ENCODE results near the gene HES4.
"Not testable (repeated sequence)": the region's sequence is repeated elsewhere in the genome, so short reads cannot be mapped to it uniquely, and the experiment has no call there.

HES4 gene

DNA sequence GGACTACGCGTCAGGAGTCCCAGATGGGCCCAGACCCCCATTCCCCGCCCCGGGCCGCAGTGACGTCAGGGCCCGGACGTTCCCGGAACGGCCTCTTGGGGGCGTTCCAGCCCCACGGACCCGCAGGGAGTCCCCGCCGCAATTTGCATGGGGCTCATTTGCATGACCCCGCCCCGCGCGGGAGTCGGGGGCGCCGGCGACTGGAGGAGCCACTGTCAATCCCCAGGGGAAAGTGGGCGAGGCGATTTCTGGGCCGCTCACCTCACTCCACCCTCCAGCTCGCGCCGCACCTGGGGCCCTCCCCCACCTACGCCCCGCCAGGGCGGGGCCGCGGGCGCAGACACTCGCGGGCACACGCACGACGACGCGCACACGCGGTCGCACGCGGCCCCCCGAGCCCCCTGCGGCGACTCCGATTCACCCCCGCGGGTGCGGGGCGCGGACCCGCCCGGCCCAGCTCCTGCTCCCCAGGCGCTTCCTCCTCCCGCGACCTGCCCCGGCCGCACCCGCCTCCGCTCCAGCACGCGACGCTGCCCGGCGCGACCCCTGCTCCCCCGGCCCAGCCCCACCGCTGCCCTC, 33.2 kb upstream of the HES4 start:
- FAIRE-seq: no peak

DNA sequence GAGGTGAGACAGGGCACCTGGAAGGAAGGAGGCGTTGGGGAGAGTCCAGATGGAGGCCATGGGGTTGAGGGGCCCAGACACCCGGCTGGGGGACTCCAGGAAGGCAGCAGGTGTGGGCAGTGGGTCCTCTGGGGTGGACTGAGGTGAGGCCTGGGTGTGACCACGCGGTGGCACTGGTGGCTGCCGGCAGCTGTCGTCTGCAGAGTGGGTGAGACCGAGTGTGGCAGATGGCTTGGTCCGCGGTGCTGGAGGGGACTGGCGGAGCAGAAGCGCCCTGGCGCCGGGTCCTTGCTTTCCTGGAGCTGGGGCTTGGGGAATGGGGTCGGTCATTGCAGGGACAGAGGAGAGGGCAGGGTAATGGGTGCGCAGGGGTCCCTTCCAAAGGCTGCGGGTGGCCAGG, 32.5 kb upstream of the HES4 start:
- no peak for FAIRE-seq

DNA sequence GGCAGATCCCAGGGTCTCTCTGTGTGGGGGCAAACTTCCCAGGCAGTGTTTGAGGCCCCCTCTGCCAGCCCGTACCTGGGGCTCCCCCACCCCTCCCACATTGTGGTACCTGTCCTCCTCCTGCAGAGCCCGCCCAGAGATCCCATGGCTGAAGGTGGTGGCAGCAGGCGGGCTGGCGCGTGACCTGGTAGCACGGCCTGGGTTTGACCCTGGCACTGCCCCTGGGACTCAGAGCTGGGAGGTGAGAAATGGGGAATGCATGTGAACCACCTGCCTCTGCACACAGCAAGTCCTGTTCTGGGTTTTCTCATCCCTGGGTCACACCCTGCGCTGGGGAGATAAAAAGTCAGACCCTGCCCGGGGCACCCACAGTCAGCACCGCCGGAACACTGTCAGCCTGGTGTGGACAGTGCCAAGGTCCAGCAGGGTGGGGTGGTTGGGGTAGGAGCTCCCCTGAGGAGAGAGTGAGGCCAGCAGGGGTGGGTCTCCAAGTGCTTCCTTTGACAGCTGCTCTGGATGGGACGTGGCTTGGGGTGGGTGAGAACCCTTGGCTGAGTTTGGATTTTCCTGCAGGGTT, 31.9 kb upstream of the HES4 start:
- no peak for FAIRE-seq

DNA sequence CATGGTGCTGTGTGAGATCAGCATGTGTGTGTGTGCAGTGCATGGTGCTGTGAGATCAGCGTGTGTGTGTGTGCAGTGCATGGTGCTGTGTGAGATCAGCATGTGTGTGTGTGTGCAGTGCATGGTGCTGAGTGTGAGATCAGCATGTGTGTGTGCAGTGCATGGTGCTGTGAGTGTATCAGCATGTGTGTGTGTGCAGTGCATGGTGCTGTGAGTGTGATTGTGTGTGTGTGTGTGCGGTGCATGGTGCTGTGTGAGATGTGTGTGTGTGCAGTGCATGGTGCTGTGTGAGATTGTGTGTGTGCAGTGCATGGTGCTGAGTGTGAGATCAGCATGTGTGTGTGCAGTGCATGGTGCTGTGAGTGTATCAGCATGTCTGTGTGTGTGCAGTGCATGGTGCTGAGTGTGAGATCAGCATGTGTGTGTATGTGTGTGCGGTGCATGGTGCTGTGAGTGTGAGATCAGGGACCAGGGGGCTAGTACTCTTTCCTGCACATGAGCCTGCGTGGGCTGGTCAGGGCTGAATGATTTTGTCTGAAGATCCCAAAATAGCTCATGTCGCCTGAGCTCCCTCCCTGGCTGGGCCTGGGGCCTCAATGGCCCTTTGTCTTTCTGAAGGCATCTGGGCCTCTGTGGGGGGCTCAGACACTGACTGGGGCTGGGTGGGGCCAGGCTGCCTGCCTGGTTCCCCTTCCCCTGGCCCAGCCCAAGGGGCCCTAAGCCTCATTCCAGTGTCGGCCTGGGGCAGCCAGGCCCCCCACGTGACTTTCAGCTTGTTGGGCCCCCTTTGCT, 31.2 kb upstream of the HES4 start:
- not testable (repeated sequence) for FAIRE-seq

DNA sequence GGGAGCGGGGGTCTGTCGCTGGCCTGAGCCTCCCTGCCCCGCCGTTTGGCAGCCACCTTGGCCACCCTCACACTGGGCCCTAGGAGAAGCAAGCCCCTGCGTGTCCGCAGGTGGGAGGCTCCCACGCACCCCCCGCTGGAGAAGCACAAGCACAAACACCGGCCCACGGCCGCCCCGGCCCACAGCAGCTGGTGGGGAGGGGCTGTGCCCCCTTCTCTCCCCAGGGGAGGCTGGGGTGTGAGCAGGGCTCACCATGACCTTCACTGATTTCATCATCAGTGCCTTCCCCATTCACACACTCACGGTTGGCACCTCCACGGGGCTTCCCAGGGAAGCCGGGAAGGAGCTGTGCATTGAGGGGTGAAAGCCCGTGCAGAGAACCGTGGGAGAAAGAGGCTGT, 27.9 kb upstream of the HES4 start:
- no peak for FAIRE-seq

DNA sequence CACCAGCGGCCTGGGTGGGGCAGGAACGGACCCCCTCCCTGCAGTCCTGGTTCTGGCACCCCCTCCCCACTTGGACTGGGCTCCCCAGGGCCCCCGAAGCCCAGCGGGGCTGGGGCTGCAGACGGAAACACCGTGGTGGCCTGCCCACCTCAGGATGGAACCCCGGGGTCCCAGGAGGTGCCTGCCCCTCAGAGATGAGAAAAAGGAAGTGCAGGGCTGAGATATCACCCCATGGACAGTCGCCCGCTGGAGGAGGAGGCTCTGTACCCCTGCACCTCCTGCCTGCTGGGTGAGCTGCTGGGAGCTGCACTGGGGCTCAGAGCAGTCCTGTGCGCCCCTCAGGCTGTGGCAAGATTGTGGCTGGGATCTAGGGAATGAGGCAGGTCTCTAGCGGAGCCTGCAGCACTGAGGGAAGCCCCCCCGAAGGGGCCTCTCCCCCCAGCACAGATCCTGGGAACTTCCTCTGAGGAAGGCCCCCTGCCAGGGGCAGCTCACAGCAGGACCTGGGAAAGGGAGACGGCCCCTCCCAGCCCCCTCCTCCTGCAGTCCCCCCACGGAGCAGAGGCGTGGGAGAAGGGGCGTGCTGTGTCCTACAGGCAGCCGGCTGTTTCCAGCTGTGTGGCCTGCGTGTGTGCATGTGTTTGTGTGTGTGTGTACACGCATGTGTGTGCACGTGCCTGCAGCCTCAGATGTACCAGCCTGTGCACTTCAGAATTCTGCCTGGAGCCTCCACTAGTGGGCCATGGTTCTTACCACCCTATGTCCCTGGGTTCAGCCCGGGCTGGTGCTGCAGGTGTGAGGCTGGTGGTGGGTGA, 26.9 kb upstream of the HES4 start:
- no peak for FAIRE-seq

DNA sequence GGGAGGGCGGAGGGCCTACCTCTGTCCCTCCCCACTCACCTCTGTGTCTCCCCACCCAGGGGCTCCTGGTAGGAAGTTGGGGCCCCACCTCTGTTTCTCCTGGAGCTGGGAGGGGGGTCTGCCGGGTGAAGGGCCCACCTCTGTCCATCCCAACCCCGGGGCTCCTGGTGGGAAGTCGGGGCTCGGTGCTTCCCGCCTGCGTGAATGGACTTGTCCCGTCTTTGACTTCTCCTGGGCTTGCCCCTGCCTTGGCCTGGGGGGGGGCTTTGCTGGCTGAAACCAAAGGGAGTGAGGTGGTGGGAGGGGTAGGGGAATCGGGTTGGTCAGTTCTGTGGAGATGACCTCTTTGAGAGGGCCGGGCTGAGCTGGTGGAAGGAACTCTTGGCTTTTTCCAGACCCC, 25.8 kb upstream of the HES4 start:
- no peak for FAIRE-seq

DNA sequence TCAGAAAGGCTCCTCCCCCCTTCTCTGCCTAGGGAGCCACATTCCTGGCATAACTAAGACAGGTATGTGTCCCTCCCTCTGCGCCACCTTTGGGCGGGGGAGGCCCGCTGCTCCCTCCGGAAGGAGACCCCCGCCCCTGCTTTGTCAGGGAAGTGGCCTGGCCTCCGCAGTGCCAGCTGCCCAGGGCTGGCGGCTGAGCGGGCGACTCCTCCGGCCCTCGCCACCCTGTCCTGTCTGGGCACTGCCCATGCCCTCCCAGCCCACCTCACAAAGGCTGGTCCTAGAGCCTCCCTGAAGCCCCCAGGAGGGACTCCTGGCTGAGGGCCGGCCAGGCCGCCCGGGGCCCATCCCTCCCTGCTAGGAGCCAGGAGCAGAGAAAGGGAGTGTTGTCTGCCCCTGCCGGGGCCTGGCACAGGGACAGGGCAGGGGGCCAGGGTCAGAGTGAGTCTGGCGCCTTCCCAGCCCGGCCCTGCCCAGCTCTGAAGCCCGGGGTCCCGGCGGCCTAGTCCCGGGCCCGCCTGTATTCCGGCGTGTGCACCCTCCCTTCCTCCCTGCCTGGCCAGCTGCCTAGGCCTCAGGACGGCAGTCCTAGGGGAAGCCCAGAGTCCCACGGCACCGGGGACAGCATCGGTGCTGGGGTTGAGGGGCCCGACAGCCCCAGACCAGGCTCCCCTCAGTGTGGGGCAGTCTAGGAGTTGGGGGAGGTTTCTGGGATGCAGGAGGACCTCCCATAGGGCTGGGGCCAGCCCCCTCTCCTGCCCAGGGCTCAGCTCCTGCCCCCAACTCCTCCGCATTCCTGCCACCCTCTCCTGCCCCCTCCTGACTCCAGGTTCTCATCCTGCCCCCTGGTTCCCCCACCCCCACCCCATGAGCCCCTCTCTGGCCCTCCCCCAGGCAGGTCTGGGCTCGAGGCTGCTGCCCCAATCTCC, 25.1 kb upstream of the HES4 start:
- FAIRE-seq: no peak

GRCh38 chr1:1024149-1024770, 24.4 kb upstream of the HES4 start:
- no peak for FAIRE-seq

GRCh38 chr1:1023700-1024099, 23.8 kb upstream of the HES4 start:
- FAIRE-seq: no peak

DNA sequence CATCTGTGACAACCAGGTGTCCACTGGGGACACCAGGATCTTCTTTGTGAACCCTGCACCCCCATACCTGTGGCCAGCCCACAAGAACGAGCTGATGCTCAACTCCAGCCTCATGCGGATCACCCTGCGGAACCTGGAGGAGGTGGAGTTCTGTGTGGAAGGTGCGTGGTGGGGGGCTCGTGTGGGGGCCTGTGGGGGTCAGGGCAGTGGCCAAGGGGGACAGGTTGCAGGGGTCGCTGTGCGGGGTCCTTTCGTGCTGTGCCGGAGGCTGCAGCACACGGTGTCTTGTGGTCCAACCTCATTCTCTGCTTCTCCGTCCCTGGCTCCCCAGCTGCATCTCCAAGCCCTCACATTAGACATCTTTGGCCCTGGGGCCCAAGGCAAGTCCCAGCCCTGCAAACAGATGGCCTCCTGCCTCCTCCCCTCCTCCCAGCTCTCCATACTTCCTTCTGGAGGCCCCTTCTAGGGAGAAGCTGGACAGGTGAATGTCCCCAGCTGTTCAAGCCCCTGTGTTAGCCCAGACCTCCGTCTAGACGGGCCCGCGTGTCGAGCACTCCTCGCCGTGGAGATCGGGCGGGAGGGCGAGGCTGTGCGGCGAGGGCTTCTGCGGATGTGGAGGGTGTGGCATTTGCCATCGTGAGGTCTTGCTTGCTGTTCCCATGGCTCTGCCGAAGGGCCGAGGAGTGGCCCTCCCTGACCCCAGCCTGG, 22.6 kb upstream of the HES4 start:
- no peak for FAIRE-seq

DNA sequence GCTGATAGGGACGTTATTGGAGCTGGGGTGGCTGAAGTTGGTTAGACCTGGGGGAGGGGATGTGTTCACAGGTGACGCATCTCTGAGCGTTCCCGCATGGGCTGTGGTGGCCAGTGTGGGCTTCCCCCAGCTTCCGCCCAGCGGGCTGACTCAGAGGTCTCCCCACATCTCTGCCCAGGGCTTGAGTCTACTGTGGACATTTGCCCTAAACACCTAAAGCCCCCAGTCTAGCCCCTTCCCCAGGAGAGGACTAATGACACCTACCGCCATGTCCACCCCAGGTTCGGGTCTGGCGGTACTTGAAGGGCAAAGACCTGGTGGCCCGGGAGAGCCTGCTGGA, 22.0 kb upstream of the HES4 start:
- FAIRE-seq: no peak

- no peak for FAIRE-seq
Measured at GRCh38 chr1:1021010-1021919, 21.4 kb upstream of the HES4 start.

- no peak for FAIRE-seq
Measured at GRCh38 chr1:1020415-1021009, 20.6 kb upstream of the HES4 start.

GRCh38 chr1:1020000-1020404, 20.1 kb upstream of the HES4 start, which contains the start of gene AGRN:
Gene AGRN, plus strand, starts transcription at chr1:1020120. Its CDS starts 53 bp downstream, at chr1:1020173.
- FAIRE-seq: no peak

DNA sequence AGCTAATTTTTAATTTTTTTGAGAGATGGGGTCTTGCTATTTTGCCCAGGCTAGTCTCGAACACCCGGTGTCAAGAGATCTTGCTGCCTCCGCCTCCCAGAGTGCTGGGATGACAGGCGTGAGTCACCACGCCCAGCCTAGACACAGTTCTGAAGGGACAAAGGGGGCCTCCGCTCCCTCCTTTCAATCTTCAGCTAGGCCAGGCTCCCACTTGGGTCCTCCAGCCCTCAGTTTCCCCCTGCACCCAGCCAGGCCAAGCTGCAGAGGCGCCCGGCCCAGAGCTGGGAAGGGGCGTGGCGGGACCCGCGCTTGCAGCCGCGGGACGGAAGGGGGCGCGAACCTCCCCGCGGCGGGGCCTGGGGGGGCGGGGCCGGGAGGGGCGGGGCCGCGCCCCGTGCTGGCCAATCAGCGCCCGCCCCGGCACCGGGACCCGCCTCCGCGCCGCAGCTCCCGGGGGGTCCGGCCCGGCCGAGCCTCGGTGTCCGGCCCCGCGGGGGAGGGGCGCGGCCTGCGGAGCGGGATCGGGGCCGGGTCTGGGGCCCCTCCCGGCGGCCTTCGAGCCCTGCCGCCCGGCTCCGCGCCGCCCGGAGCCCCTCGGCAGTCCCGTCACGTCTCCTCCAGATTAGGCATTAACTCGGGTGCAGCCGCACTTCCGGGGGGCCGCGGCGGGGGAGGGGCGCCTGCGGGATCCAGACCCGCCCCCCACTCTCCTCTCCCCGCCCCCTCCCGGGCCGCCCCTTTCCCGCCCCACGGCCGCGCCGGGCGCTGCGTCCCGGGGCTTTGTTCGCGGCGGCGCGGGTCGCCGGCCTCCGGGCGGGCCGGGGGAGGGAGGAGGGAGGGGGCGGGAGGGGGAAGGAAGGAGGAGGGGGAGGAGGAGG, 19.5 kb upstream of the HES4 start:
- FAIRE-seq: no peak

- not testable (repeated sequence) for FAIRE-seq
Measured at GRCh38 chr1:1018321-1018685, 18.4 kb upstream of the HES4 start.

DNA sequence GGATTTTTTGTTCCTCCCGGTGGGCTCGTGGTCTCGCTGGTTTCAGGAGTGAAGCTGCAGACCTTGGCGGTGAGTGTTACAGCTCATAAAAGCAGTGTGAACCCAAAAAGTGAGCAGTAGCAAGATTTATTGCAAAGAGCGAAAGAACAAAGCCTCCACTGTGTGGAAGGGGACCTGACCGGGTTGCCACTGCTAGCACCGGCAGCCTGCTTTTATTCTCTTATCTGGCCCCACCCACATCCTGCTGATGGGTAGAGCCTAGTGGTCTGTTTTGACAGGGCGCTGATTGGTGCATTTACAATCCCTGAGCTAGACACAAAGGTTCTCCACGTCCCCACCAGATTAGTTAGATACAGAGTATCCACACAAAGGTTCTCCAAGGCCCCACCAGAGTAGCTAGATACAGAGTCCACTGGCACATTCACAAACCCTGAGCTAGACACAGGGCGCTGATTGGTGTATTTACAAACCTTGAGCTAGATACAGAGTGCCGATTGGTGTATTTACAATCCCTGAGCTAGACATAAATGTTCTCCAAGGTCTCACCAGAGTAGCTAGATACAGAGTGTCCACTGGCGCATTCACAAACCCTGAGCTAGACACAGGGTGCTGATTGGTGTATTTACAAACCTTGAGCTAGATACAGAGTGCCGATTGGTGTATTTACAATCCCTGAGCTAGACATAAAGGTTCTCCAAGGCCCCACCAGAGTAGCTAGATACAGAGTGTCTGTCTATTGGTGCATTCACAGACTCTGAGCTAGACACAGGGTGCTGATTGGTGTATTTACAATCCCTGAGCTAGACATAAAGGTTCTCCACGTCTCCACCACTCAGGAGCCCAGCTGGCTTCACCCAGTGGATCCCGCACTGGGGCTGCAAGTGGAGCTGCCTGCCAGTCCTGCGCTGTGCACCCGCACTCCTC, 17.8 kb upstream of the HES4 start:
- FAIRE-seq: not testable (repeated sequence)

All from islet of Langerhans (tissue), 1 donor.